ENCODE data around the gene FOXRED1.

FOXRED1 gene

DNA sequence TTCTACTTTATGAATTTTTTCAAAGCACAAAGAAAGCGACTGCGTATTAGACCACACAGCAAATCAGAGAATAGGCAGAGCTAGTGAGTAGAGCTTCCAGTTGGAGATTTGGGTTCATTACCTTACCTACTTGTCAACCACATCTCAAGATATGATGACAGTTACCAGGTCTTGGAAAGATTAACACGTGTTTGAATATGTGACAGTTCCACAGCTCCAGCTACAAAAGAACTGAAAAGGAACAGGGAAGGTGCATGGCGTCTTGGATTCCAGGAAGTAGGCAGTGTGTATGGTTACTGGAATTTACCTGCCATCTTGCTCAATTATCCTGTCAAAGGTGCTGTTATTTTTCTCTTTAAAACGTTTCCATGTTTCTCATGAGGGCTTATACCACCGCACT lies 19.3 kb downstream of the FOXRED1 start:
- TF ChIP-seq, protein P1, sequence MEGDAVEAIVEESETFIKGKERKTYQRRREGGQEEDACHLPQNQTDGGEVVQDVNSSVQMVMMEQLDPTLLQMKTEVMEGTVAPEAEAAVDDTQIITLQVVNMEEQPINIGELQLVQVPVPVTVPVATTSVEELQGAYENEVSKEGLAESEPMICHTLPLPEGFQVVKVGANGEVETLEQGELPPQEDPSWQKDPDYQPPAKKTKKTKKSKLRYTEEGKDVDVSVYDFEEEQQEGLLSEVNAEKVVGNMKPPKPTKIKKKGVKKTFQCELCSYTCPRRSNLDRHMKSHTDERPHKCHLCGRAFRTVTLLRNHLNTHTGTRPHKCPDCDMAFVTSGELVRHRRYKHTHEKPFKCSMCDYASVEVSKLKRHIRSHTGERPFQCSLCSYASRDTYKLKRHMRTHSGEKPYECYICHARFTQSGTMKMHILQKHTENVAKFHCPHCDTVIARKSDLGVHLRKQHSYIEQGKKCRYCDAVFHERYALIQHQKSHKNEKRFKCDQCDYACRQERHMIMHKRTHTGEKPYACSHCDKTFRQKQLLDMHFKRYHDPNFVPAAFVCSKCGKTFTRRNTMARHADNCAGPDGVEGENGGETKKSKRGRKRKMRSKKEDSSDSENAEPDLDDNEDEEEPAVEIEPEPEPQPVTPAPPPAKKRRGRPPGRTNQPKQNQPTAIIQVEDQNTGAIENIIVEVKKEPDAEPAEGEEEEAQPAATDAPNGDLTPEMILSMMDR (IDR thresholded peaks at IDR 0.05), result no peak

DNA sequence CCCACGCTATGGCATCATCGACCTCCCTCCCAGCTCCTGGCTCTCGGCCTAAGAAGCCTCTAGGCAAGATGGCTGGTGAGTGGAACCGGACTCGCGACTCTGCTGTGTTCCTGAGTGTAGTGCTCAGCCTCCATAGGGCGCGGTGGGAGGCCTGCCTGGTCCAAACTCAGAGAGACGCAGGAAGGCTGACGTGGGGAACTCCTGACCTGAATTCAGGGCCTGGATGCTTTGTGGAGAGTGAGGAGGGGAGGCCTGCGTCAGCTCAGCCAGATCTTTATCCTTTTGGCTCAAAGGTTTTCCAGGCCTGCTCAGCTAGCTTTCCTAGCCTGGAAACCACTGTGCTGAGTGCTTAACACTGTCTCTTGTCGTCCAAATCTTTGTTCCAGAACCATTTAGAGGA lies 21.9 kb downstream of the FOXRED1 start:
- TF ChIP-seq, protein P1 (IDR thresholded peaks at IDR 0.05), result no peak

DNA sequence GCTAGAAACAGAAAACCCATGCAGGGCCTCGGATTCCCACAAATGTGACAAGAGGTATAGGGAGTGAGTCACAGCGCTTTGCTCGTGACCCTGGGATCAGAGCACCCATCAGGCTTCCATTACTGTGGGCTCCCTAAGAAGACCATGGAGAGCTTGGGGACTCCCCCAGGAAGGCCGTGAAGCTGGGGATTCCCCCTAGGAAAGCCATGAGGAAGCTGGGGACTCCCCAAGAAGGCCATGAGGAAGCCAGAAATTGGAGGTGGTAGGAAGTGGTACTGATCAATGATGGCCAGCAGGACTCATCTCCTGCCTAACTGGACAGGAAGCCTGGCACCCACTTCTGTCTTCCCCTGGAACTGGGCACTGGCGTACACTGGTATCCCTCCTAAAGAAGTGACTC lies 24.8 kb downstream of the FOXRED1 start:
- TF ChIP-seq, protein P1 (IDR thresholded peaks at IDR 0.05), result no peak

DNA sequence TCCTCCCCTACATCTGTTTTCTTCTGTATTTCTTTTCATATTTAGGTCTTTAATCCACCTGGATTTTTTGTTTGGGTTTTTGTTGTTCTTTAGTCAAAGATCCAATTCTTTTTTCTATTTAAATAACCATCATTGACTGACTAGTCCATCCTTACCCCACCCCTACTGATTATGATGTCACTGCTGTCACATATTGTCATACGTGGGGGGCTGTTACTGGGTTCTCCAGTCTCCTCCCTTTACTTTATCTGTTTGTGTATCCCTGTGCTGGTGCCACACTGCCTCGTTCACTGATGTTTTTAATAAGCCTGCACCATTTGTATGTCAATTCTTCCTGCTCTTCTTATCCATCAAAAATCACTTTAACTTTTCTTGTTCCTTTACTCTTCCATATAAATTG lies 28.1 kb downstream of the FOXRED1 start:
- TF ChIP-seq, protein P1 (IDR thresholded peaks at IDR 0.05), result no peak

DNA sequence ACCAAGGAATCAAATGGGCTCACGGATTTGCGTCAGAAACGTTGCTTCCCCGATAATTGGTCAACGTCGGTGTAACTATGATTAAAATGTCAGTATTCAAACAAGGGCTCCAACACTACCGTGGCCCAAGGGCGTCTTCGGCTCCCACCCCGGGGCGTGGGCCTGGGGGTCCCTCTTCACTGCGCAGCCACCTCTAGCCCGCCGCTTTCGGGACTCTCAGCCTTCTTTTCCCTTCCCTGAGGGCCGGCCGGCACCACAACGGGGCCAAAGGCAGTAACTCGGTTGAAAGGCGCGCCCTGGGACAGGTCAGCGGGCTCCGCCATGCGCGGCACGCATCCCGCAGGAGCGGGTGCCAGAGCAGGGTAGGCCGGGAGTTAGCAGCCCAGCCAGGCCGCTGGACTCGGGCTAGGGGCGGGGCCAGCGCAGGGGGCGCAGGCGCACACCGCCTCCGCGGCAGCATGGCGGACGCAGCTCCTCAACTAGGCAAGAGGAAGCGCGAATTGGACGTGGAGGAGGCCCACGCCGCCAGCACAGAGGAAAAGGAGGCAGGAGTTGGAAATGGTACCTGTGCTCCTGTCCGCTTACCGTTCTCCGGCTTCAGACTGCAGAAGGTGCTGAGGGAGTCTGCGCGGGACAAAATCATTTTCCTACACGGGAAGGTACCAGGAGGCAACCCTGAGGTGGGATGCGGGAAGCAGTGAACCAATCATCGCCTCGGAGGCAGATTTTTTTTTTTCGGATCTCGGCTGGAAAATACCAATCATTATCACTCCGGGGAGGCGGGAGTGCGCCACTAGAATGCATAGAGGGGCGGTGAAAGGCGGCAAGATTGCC lies 34.9 kb downstream of the FOXRED1 start, which contains the start of gene DCPS:
DCPS (plus strand) TSS at position 438 of the 834 bp plus-strand sequence; CDS start at position 459, 21 bp downstream.
- TF ChIP-seq, protein P1 (IDR thresholded peaks at IDR 0.05), result no peak

- TF ChIP-seq, protein P1 (IDR thresholded peaks at IDR 0.05), result no peak
Measured at GRCh38 chr11:126304457-126305075, 35.6 kb downstream of the FOXRED1 start.

- TF ChIP-seq, protein P1 (IDR thresholded peaks at IDR 0.05), result no peak
Measured at GRCh38 chr11:126305699-126306098, 36.7 kb downstream of the FOXRED1 start.

All from LNCAP (cell line).